Measurements from ENCODE around the gene CX3CR1. TPM values are rescaled to one million over a fixed set of nuclear protein-coding genes. Genes with fewer than 3 reads are reported as not detected.

CX3CR1 gene
- total and polyA plus RNA-seq, 2 donors (not counting 1 experiment from before 2014, with no cell fraction given), result 0.16 to 0.27 TPM

GRCh38 chr3:39280571-39280970 lies 735 bp upstream of the CX3CR1 start:
- ChIA-PET CTCF (interaction anchor here (1.2 to 31.5 kb wide), 4 partner anchors 8 to 79 kb away, joined by 5 to 1573 read pairs (median 24); partner anchors contain the start of gene XIRP1), POLR2A (no interaction called here)
- WGBS (ENCODE audit: insufficient coverage), result 98% methylated on average over 4 of the region's 5 CpGs
- TF ChIP-seq EZH2 (IDR thresholded peaks at IDR 0.05; ENCODE audit: borderline replicate concordance, insufficient read depth, low read depth, low read length, poor library complexity, severe bottlenecking) (no peak), CTCF (IDR thresholded peaks at IDR 0.05) (no peak)
- ATAC-seq (ENCODE audit: low read depth) (no peak), DNase-seq (no peak)
- Histone ChIP-seq H3K36me3 (replicated peaks in 1 of 2; ENCODE audit: control extremely low read depth in 1 of 2, control insufficient read depth in 1 of 2, extremely low read depth in 1 of 2, insufficient read depth in 2 of 2, low read length in 1 of 2) (no peaks in the 10 kb centered on the region), H4K20me1 (ENCODE audit: control insufficient read depth, insufficient read depth, low read length, poor library complexity, severe bottlenecking) (no peaks in the 10 kb centered on the region), H3K4me3 (ENCODE audit: control extremely low read depth in 1 of 5, extremely low read depth in 1 of 5, insufficient read depth in 1 of 5, low read depth in 2 of 5, low read length in 4 of 5) (no peak overlapping the region), H3K4me1 (ENCODE audit: control insufficient read depth in 2 of 2, insufficient read depth in 2 of 2, low read length in 2 of 2) (peaks cover 26 to 33% of the 10 kb centered on the region in 2 donors), H3K79me2 (ENCODE audit: control insufficient read depth, insufficient read depth, low read length) (no peaks in the 10 kb centered on the region), H3K4me2 (replicated peaks; ENCODE audit: low read depth, low read length, poor library complexity, severe bottlenecking) (no peak overlapping the region), H3K27ac (ENCODE audit: low read length in 2 of 2) (no peak overlapping the region), H2AFZ (ENCODE audit: insufficient read depth, low read depth, low read length, poor library complexity, severe bottlenecking) (no peak overlapping the region), H3K9ac (ENCODE audit: low read length) (no peak overlapping the region), H3K9me3 (ENCODE audit: control extremely low read depth in 1 of 3, control insufficient read depth in 2 of 3, insufficient read depth in 1 of 3, low read length in 2 of 3) (no peaks in the 10 kb centered on the region), H3K27me3 (replicated peaks in 1 of 4; ENCODE audit: control extremely low read depth in 1 of 4, control insufficient read depth in 3 of 4, insufficient read depth in 4 of 4, low read length in 3 of 4) (no peaks in the 10 kb centered on the region)
- H3K27me3 Mint-ChIP-seq, result no peaks in the 10 kb centered on the region
- no peak overlapping the region for H3K27ac Mint-ChIP-seq
- H3K9me3 Mint-ChIP-seq (ENCODE audit: insufficient read depth), result no peaks in the 10 kb centered on the region
- intact Hi-C loops (cut with micrococcal nuclease), result no loop called here
- H3K4me1 Mint-ChIP-seq, result peaks cover 38% of the 10 kb centered on the region
- no peak overlapping the region for H3K4me3 Mint-ChIP-seq

GRCh38 chr3:39278616-39278935 lies 1.3 kb downstream of the CX3CR1 start:
- peaks cover 26 to 27% of the 10 kb centered on the region in 2 donors for H3K4me1 ChIP-seq (ENCODE audit: control insufficient read depth in 2 of 2, insufficient read depth in 2 of 2, low read length in 2 of 2)

More at GRCh38 chr3:39278616-39278935, 1.3 kb downstream of the CX3CR1 start:
- H3K4me3 ChIP-seq (ENCODE audit: control extremely low read depth in 1 of 5, extremely low read depth in 1 of 5, insufficient read depth in 1 of 5, low read depth in 2 of 5, low read length in 4 of 5), result no peak overlapping the region
- no peak overlapping the region for H3K27ac ChIP-seq (ENCODE audit: low read length in 2 of 2)
- no peaks in the 10 kb centered on the region for H3K27me3 ChIP-seq (replicated peaks in 1 of 4; ENCODE audit: control extremely low read depth in 1 of 4, control insufficient read depth in 3 of 4, insufficient read depth in 4 of 4, low read length in 3 of 4)
- Mint-ChIP-seq H3K9me3 (ENCODE audit: insufficient read depth) (no peaks in the 10 kb centered on the region), H3K4me1 (peaks cover 33% of the 10 kb centered on the region), H3K27ac (no peak overlapping the region), H3K4me3 (no peak overlapping the region), H3K27me3 (no peaks in the 10 kb centered on the region)
- no peak overlapping the region for H3K9ac ChIP-seq (ENCODE audit: low read length)
- H3K36me3 ChIP-seq (replicated peaks in 1 of 2; ENCODE audit: control extremely low read depth in 1 of 2, control insufficient read depth in 1 of 2, extremely low read depth in 1 of 2, insufficient read depth in 2 of 2, low read length in 1 of 2), result no peaks in the 10 kb centered on the region
- 86% methylated on average over 1 of the region's 1 CpG for WGBS (ENCODE audit: insufficient coverage)
- no peaks in the 10 kb centered on the region for H4K20me1 ChIP-seq (ENCODE audit: control insufficient read depth, insufficient read depth, low read length, poor library complexity, severe bottlenecking)
- ChIA-PET POLR2A (interaction anchor here (0.7 kb wide), 1 partner anchor 91 kb away, joined by 4 read pairs; no protein-coding TSS in a partner anchor), CTCF (interaction anchor here (1.9 to 31.5 kb wide), 3 partner anchors 10 to 77 kb away, joined by 7 to 1573 read pairs (median 43); partner anchors contain the start of gene XIRP1)
- no peak overlapping the region for H2AFZ ChIP-seq (ENCODE audit: insufficient read depth, low read depth, low read length, poor library complexity, severe bottlenecking)
- no peak overlapping the region for H3K4me2 ChIP-seq (replicated peaks; ENCODE audit: low read depth, low read length, poor library complexity, severe bottlenecking)
- no peak for ATAC-seq (ENCODE audit: low read depth)
- no peaks in the 10 kb centered on the region for H3K9me3 ChIP-seq (ENCODE audit: control extremely low read depth in 1 of 3, control insufficient read depth in 2 of 3, insufficient read depth in 1 of 3, low read length in 2 of 3)
- TF ChIP-seq CTCF (IDR thresholded peaks at IDR 0.05) (no peak), EZH2 (IDR thresholded peaks at IDR 0.05; ENCODE audit: borderline replicate concordance, insufficient read depth, low read depth, low read length, poor library complexity, severe bottlenecking) (no peak)
- no peak for DNase-seq
- H3K79me2 ChIP-seq (ENCODE audit: control insufficient read depth, insufficient read depth, low read length), result no peaks in the 10 kb centered on the region
- intact Hi-C loops (cut with micrococcal nuclease), result no loop called here

All from B cell (primary cell).